Mesodermal cell (in vitro differentiated cells): Measurements from ENCODE around the gene NCR3LG1. TPM values are rescaled to one million over a fixed set of nuclear protein-coding genes. Genes with fewer than 3 reads are reported as not detected.

Source experiments
- H3K27ac ChIP-seq: 2 replicates; pipeline ENCODE4 v1.7.0; 2013; ENCODE audit warnings: mild to moderate bottlenecking, low read depth, low read length, moderate library complexity; ENCODE audit not compliant: severe bottlenecking
- H3K36me3 ChIP-seq: 2 replicates; pipeline ENCODE4 v1.7.1; 2013; ENCODE audit warnings: mild to moderate bottlenecking, low read length, moderate library complexity; ENCODE audit not compliant: control insufficient read depth, insufficient read depth
- H3K4me1 ChIP-seq: one replicate; pipeline ENCODE4 v1.7.1; 2013; ENCODE audit warnings: mild to moderate bottlenecking, low read length; ENCODE audit not compliant: insufficient read depth, control insufficient read depth, poor library complexity, severe bottlenecking
- H3K4me3 ChIP-seq: 2 replicates; pipeline ENCODE4 v1.7.0; 2013; ENCODE audit warnings: low read length, control low read depth, mild to moderate bottlenecking; ENCODE audit not compliant: insufficient read depth, poor library complexity, severe bottlenecking; ENCODE audit errors: extremely low read depth
- H3K9me3 ChIP-seq: 2 replicates; pipeline ENCODE4 v1.7.1; 2013; ENCODE audit warnings: mild to moderate bottlenecking, low read length, moderate library complexity; ENCODE audit not compliant: control insufficient read depth
- WGBS, 2 experiments: methylation state at CpG; one replicate each; pipeline ENCODE4 v1.1.5; 2013; ENCODE audit warnings: missing lambda C conversion rate in 2 of 2; ENCODE audit not compliant: insufficient coverage in 2 of 2; 5-methylcytosine and 5-hydroxymethylcytosine counted together
- polyA plus RNA-seq, 2 experiments: library from polyadenylated mRNA; stranded (reverse); fragments of 50-300 nt; gene quantifications; one replicate each; pipeline ENCODE4 v1.2.3, GENCODE V29; 2013

The NCR3LG1 gene
- polyA plus RNA-seq (2013, experiment 1 of 2), result 1.9 TPM
- 1.8 TPM for polyA plus RNA-seq (2013, experiment 2 of 2)

GRCh38 chr11:17351510-17352176, at the start of gene NCR3LG1:
TSS of gene NCR3LG1 (plus strand) at chr11:17351800. CDS start at chr11:17351970, 170 bp downstream.
- Histone ChIP-seq H3K36me3 (no peaks in the 10 kb centered on the region), H3K9me3 (no peaks in the 10 kb centered on the region), H3K27ac (no peak within 1 kb of the TSS), H3K4me1 (no peaks in the 10 kb centered on the region), H3K4me3 (peak within 1 kb of the TSS; percentile 61)
- 1% methylated on average over 44 to 53 of the region's 61 CpGs for WGBS, 2 experiments

- no peak overlapping the region for H3K27ac ChIP-seq
- WGBS, 2 experiments, result 94 to 98% methylated on average over 5 of the region's 8 CpGs
Measured at GRCh38 chr11:17313349-17314231, 38.0 kb upstream of the NCR3LG1 start.

GRCh38 chr11:17314232-17314547, 37.4 kb upstream of the NCR3LG1 start:
- H3K4me1 ChIP-seq, result no peaks in the 10 kb centered on the region
- H3K9me3 ChIP-seq, result no peaks in the 10 kb centered on the region
- H3K4me3 ChIP-seq, result no peak overlapping the region
- H3K27ac ChIP-seq, result no peak overlapping the region
- peaks cover 4% of the 10 kb centered on the region for H3K36me3 ChIP-seq
- 85 to 94% methylated on average over 1 of the region's 1 CpG for WGBS, 2 experiments

More at GRCh38 chr11:17313349-17314231, 38.0 kb upstream of the NCR3LG1 start:
- Histone ChIP-seq H3K4me3 (no peak overlapping the region), H3K4me1 (no peaks in the 10 kb centered on the region), H3K9me3 (no peaks in the 10 kb centered on the region), H3K36me3 (peaks cover 4% of the 10 kb centered on the region)

GRCh38 chr11:17314904-17315426, 36.6 kb upstream of the NCR3LG1 start:
- no peak overlapping the region for H3K27ac ChIP-seq
- no peak overlapping the region for H3K4me3 ChIP-seq
- no peaks in the 10 kb centered on the region for H3K9me3 ChIP-seq
- peaks cover 4% of the 10 kb centered on the region for H3K36me3 ChIP-seq
- no peaks in the 10 kb centered on the region for H3K4me1 ChIP-seq
- no CpG with 5 or more reads among the region's 1 CpG for WGBS, 2 experiments

- H3K4me1 ChIP-seq, result no peaks in the 10 kb centered on the region
- no peaks in the 10 kb centered on the region for H3K9me3 ChIP-seq
- H3K27ac ChIP-seq, result no peak overlapping the region
- peaks cover under 1% of the 10 kb centered on the region for H3K36me3 ChIP-seq
- WGBS, 2 experiments, result 95 to 96% methylated on average over 4 of the region's 5 CpGs
- no peak overlapping the region for H3K4me3 ChIP-seq
Measured at GRCh38 chr11:17328871-17329494, 22.6 kb upstream of the NCR3LG1 start.

- 83% methylated on average over 1 of the region's 2 CpGs; no CpG with 5 or more reads in 1 of the 2 experiments for WGBS, 2 experiments
- H3K9me3 ChIP-seq, result no peaks in the 10 kb centered on the region
- peaks cover 4% of the 10 kb centered on the region for H3K36me3 ChIP-seq
- H3K27ac ChIP-seq, result no peak overlapping the region
- no peak overlapping the region for H3K4me3 ChIP-seq
- no peaks in the 10 kb centered on the region for H3K4me1 ChIP-seq
Measured at GRCh38 chr11:17331669-17332068, 19.9 kb upstream of the NCR3LG1 start.

- no peak overlapping the region for H3K4me3 ChIP-seq
- no peaks in the 10 kb centered on the region for H3K9me3 ChIP-seq
- no peaks in the 10 kb centered on the region for H3K4me1 ChIP-seq
- peaks cover 4% of the 10 kb centered on the region for H3K36me3 ChIP-seq
- H3K27ac ChIP-seq, result no peak overlapping the region
- 88 to 100% methylated on average over 2 of the region's 4 CpGs for WGBS, 2 experiments
Measured at GRCh38 chr11:17333799-17334586, 17.6 kb upstream of the NCR3LG1 start.

GRCh38 chr11:17343257-17343656, 8.3 kb upstream of the NCR3LG1 start:
- Histone ChIP-seq H3K36me3 (no peaks in the 10 kb centered on the region), H3K27ac (no peak overlapping the region), H3K4me1 (no peaks in the 10 kb centered on the region), H3K4me3 (no peak overlapping the region), H3K9me3 (no peaks in the 10 kb centered on the region)
- WGBS, 2 experiments, result 100% methylated on average over 1 of the region's 2 CpGs

GRCh38 chr11:17343907-17344306, 7.7 kb upstream of the NCR3LG1 start:
- H3K9me3 ChIP-seq, result no peaks in the 10 kb centered on the region
- H3K36me3 ChIP-seq, result no peaks in the 10 kb centered on the region
- no peaks in the 10 kb centered on the region for H3K4me1 ChIP-seq
- H3K27ac ChIP-seq, result no peak overlapping the region
- H3K4me3 ChIP-seq, result no peak overlapping the region
- no CpG with 5 or more reads among the region's 1 CpG for WGBS, 2 experiments

GRCh38 chr11:17347676-17348075, 3.9 kb upstream of the NCR3LG1 start:
- WGBS, 2 experiments, result no CpG with 5 or more reads among the region's 1 CpG
- no peak overlapping the region for H3K4me3 ChIP-seq
- no peaks in the 10 kb centered on the region for H3K36me3 ChIP-seq
- H3K4me1 ChIP-seq, result no peaks in the 10 kb centered on the region
- no peak overlapping the region for H3K27ac ChIP-seq
- no peaks in the 10 kb centered on the region for H3K9me3 ChIP-seq
